Liver (tissue), 9 donors: ENCODE data around the gene SNCAIP. TPM values are rescaled to one million over a fixed set of nuclear protein-coding genes. Genes with fewer than 3 reads are reported as not detected.

Experiments
- DNase-seq: peaks from one replicate; pipeline ENCODE4 v3.0.0-alpha.2; 2017; ENCODE audit warnings: low spot score
- H3K27ac ChIP-seq, 2 donors: one replicate each; pipeline ENCODE4 v1.7.0; 2013; ENCODE audit warnings: inconsistent platforms in 2 of 2, low read length in 2 of 2, control low read depth in 1 of 2, low read depth in 1 of 2, mild to moderate bottlenecking in 1 of 2
- H3K27me3 ChIP-seq, 4 donors: one replicate each; pipeline versions ENCODE4 v1.6.1 to v1.7.0; 2013; ENCODE audit warnings: low read length in 3 of 4, inconsistent platforms in 1 of 4, mild to moderate bottlenecking in 1 of 4, moderate library complexity in 1 of 4; ENCODE audit not compliant: control insufficient read depth in 4 of 4, insufficient read depth in 4 of 4
- H3K36me3 ChIP-seq, 4 donors: one replicate each; pipeline versions ENCODE4 v1.6.1 to v1.7.0; 2013; ENCODE audit warnings: low read length in 3 of 4, mild to moderate bottlenecking in 3 of 4, low read depth in 1 of 4, moderate library complexity in 1 of 4; ENCODE audit not compliant: control insufficient read depth in 4 of 4, insufficient read depth in 3 of 4
- H3K4me1 ChIP-seq, 4 donors: one replicate each; pipeline versions ENCODE4 v1.6.1 to v1.7.0; 2013; ENCODE audit warnings: low read length in 3 of 4, mild to moderate bottlenecking in 3 of 4, moderate library complexity in 1 of 4; ENCODE audit not compliant: control insufficient read depth in 4 of 4, insufficient read depth in 4 of 4
- H3K4me3 ChIP-seq, 3 donors: one replicate each; pipeline versions ENCODE4 v1.6.1 to v1.7.0; 2013; ENCODE audit warnings: low read length in 3 of 3, control low read depth in 1 of 3, low read depth in 1 of 3, mild to moderate bottlenecking in 1 of 3
- H3K9ac ChIP-seq, 2 donors: one replicate each; pipeline ENCODE4 v1.7.0; 2013; ENCODE audit warnings: low read length in 2 of 2, mild to moderate bottlenecking in 2 of 2, moderate library complexity in 2 of 2, control low read depth in 1 of 2, low read depth in 1 of 2
- H3K9me3 ChIP-seq, 4 donors: one replicate each; pipeline versions ENCODE4 v1.6.1 to v1.7.0; 2013; ENCODE audit warnings: low read length in 3 of 4; ENCODE audit not compliant: control insufficient read depth in 4 of 4
- ATF3 ChIP-seq: IDR thresholded peaks from 2 replicates; pipeline ENCODE4 v1.6.1; 2016; ENCODE audit warnings: antibody characterized with exemption
- CTCF ChIP-seq: fragments of 150-350 bp; IDR thresholded peaks from 2 replicates; pipeline ENCODE4 v1.5.1; 2017; ENCODE audit warnings: improper control_type of control experiment, low read depth, low read length; ENCODE audit not compliant: missing input control
- EGR1 ChIP-seq, 2 donors: IDR thresholded peaks; 2 replicates each; pipeline ENCODE4 v1.6.1; 2016 to 2018; ENCODE audit warnings: antibody characterized with exemption in 2 of 2, low read depth in 2 of 2
- FOXA1 ChIP-seq: IDR thresholded peaks from 2 replicates; pipeline ENCODE4 v1.6.1; 2016; ENCODE audit warnings: antibody characterized with exemption
- FOXA2 ChIP-seq: IDR thresholded peaks from 2 replicates; pipeline ENCODE4 v1.6.1; 2016; ENCODE audit warnings: antibody characterized with exemption
- GABPA ChIP-seq, 2 donors: IDR thresholded peaks in 1 of 2; conservative IDR thresholded peaks in 1 of 2; 2 replicates each; pipeline ENCODE4 v1.6.1; 2016; ENCODE audit warnings: antibody characterized with exemption in 2 of 2, mild to moderate bottlenecking in 1 of 2, moderate library complexity in 1 of 2
- HNF4A ChIP-seq, 2 donors: conservative IDR thresholded peaks; 2 replicates each; pipeline ENCODE4 v1.6.1; 2016; ENCODE audit warnings: antibody characterized with exemption in 2 of 2, mild to moderate bottlenecking in 2 of 2
- HNF4G ChIP-seq: IDR thresholded peaks from 2 replicates; pipeline ENCODE4 v1.6.1; 2016; ENCODE audit warnings: antibody characterized with exemption
- JUND ChIP-seq, 2 donors: IDR thresholded peaks; 2 replicates each; pipeline ENCODE4 v1.6.1; 2016; ENCODE audit warnings: antibody characterized with exemption in 2 of 2
- MAX ChIP-seq: IDR thresholded peaks from 2 replicates; pipeline ENCODE4 v1.6.1; 2016; ENCODE audit warnings: antibody characterized with exemption
- NR2F2 ChIP-seq: IDR thresholded peaks from 2 replicates; pipeline ENCODE4 v1.6.1; 2016; ENCODE audit warnings: antibody characterized with exemption
- RAD21 ChIP-seq, 2 donors: IDR thresholded peaks; 2 replicates each; pipeline ENCODE4 v1.6.1; 2016; ENCODE audit warnings: antibody characterized with exemption in 2 of 2, mild to moderate bottlenecking in 2 of 2
- REST ChIP-seq: IDR thresholded peaks from 2 replicates; pipeline ENCODE4 v1.6.1; 2016; ENCODE audit warnings: antibody characterized with exemption, mild to moderate bottlenecking
- RXRA ChIP-seq, 2 donors: IDR thresholded peaks; 2 replicates each; pipeline ENCODE4 v1.6.1; 2017 to 2018; ENCODE audit warnings: antibody characterized with exemption in 2 of 2, mild to moderate bottlenecking in 1 of 2
- SP1 ChIP-seq: IDR thresholded peaks from 2 replicates; pipeline ENCODE4 v1.6.1; 2018; ENCODE audit warnings: antibody characterized with exemption, mild to moderate bottlenecking
- TAF1 ChIP-seq: conservative IDR thresholded peaks from 2 replicates; pipeline ENCODE4 v1.6.1; 2016; ENCODE audit warnings: antibody characterized with exemption, mild to moderate bottlenecking
- YY1 ChIP-seq: IDR thresholded peaks from 2 replicates; pipeline ENCODE4 v1.6.1; 2016; ENCODE audit warnings: antibody characterized with exemption, mild to moderate bottlenecking
- WGBS: extraction: QIAGEN DNeasy Blood & Tissue Kit; methylation state at CpG from one replicate; pipeline ENCODE4 v1.1.7; 2013; 5-methylcytosine and 5-hydroxymethylcytosine counted together
- polyA plus RNA-seq, 2 donors: library from polyadenylated mRNA; stranded (reverse) in 1 of 2; unstranded in 1 of 2; fragments of 200-250 nt in 1 of 2; fragments of >200 nt in 1 of 2; fragmentation: Nextera tagmentation in 1 of 2; extraction: Ambion mirVana in 1 of 2; gene quantifications; one replicate each; pipeline versions ENCODE4 v1.2.1 to v1.2.3, GENCODE V29; 2013 to 2015
- total RNA-seq, 2 donors: library from RNA; depleted of rRNA; stranded (reverse); fragments of >200 nt; gene quantifications; one replicate each; pipeline ENCODE4 v1.2.3, GENCODE V29; 2014
- donor health status: healthy.
- donor health status: healthy.
- donor health status: healthy.
- donor health status: healthy.
- donor health status: healthy.

Gene SNCAIP
- total and polyA plus RNA-seq, 4 donors = 0.17 to 2.1 (median 0.74) TPM

GRCh38 chr5:122327110-122327509 is 15.1 kb downstream of the SNCAIP start:
- DNase-seq = no peak
- TF ChIP-seq YY1 = no peak
- H3K9ac ChIP-seq = no peak overlapping the region
- 63% methylated on average over 2 of the region's 2 CpGs for WGBS
- H3K27me3 ChIP-seq = peaks cover 0 to 3% (median 0%) of the 10 kb centered on the region in 4 donors
- no peak overlapping the region for H3K27ac ChIP-seq
- no peaks in the 10 kb centered on the region for H3K4me1 ChIP-seq
- no peaks in the 10 kb centered on the region for H3K36me3 ChIP-seq
- H3K4me3 ChIP-seq = no peak overlapping the region
- H3K9me3 ChIP-seq = no peaks in the 10 kb centered on the region

- Histone ChIP-seq H3K27ac (no peak overlapping the region), H3K9me3 (no peaks in the 10 kb centered on the region), H3K36me3 (no peaks in the 10 kb centered on the region), H3K4me3 (no peak overlapping the region), H3K27me3 (no peaks in the 10 kb centered on the region), H3K9ac (no peak overlapping the region), H3K4me1 (no peaks in the 10 kb centered on the region)
- no peak for DNase-seq
- TF ChIP-seq YY1 (no peak), ATF3 (no peak), GABPA (IDR thresholded peaks at IDR 0.05 in 1 of 2, conservative IDR thresholded peaks at IDR 0.05 in 1 of 2) (no peak), HNF4G (no peak), TAF1 (no peak), EGR1 (IDR thresholded peaks at IDR 0.05; ENCODE audit: low read depth in 2 of 2) (no peak), SP1 (no peak), RAD21 (IDR thresholded peaks at IDR 0.05) (no peak), FOXA2 (no peak), MAX (no peak), CTCF (no peak), RXRA (IDR thresholded peaks at IDR 0.05) (no peak), FOXA1 (no peak), HNF4A (conservative IDR thresholded peaks at IDR 0.05) (no peak), REST (no peak), NR2F2 (no peak), JUND (IDR thresholded peaks at IDR 0.05) (no peak)
- WGBS = 93% methylated on average over 6 of the region's 6 CpGs
Measured at GRCh38 chr5:122330881-122331280, 18.8 kb downstream of the SNCAIP start.
